ENCODE results near the gene RBMS1.

DNA sequence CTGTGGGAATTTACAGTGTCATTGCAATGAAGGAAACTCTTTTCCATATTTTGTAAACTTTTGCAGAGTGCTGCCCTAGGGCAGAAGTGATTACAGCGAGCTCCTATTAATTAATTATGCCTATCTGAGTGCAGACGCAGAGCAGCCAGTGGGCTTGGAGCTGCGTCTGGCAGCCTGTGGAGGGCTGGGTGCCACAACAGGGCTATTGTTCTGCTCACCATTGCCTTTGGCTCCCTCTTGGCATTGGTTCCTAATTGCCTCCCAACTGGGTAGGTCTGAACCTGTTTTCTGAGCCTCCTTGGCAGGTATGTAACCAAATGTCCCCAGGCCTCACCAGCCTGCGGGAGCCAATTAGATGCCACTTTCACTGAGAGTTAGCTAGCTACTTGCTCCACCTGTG lies 267.9 kb downstream of the RBMS1 start:
- TF ChIP-seq CTCF (conservative IDR thresholded peaks at IDR 0.05 in 1 of 2, IDR thresholded peaks at IDR 0.05 in 1 of 2; ENCODE audit: extremely low read depth in 1 of 2, insufficient read depth in 1 of 2, low read depth in 1 of 2, low read length in 2 of 2): no peak
- no peak for TF ChIP-seq EZH2 (IDR thresholded peaks at IDR 0.05; ENCODE audit: borderline replicate concordance, low read length)
